ENCODE measurements around the gene PRDM4. TPM values are rescaled to one million over a fixed set of nuclear protein-coding genes. Genes with fewer than 3 reads are reported as not detected.
"Not testable (repeated sequence)": the region's sequence is repeated elsewhere in the genome, so short reads cannot be mapped to it uniquely, and the experiment has no call there.

Gene PRDM4
- total and polyA plus RNA-seq, 5 experiments from 2014 or later: 11.1 to 40.4 (median 19.1) TPM

DNA sequence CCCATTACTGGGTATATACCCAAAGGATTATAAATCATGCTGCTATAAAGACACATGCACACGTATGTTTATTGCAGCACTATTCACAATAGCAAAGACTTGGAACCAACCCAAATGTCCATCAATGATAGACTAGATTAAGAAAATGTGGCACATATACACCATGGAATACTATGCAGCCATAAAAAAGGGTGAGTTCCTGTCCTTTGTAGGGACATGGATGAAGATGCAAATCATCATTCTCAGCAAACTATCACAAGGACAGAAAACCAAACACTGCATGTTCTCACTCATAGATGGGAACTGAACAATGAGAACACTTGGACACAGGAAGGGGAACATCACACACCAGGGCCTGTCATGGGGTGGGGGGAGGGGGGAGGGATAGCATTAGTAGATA lies 33.2 kb downstream of the PRDM4 start:
- H3K27ac Mint-ChIP-seq, DNase-seq, POLR2A ChIA-PET, H3K4me3 Mint-ChIP-seq, ATAC-seq, H3K27me3 Mint-ChIP-seq: not testable (repeated sequence)
- Mint-ChIP-seq H3K9me3 (peaks cover 0 to 22% (median 4%) of the 10 kb centered on the region in 9 donors), H3K4me1 (peaks cover 0 to 14% (median 0%) of the 10 kb centered on the region in 4 donors), H3K36me3 (peaks cover 3 to 21% (median 5%) of the 10 kb centered on the region in 3 donors)

DNA sequence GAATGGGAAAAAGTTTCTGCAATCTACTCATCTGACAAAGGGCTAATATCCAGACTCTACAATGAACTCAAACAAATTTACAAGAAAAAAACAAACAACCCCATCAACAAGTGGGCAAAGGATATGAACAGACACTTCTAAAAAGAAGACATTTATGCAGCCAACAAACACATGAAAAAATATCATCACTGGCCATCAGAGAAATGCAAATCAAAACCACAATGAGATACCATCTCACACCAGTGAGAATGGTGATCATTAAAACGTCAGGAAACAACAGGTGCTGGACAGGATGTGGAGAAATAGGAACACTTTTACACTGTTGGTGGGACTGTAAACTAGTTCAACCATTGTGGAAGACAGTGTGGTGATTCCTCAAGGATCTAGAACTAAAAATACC lies 33.6 kb downstream of the PRDM4 start:
- POLR2A ChIA-PET, H3K4me3 Mint-ChIP-seq, H3K27ac Mint-ChIP-seq, ATAC-seq, DNase-seq, H3K27me3 Mint-ChIP-seq: not testable (repeated sequence)
- peaks cover 0 to 22% (median 4%) of the 10 kb centered on the region in 9 donors for H3K9me3 Mint-ChIP-seq
- H3K36me3 Mint-ChIP-seq: peaks cover 3 to 21% (median 5%) of the 10 kb centered on the region in 3 donors
- H3K4me1 Mint-ChIP-seq: peaks cover 0 to 13% (median 0%) of the 10 kb centered on the region in 4 donors

DNA sequence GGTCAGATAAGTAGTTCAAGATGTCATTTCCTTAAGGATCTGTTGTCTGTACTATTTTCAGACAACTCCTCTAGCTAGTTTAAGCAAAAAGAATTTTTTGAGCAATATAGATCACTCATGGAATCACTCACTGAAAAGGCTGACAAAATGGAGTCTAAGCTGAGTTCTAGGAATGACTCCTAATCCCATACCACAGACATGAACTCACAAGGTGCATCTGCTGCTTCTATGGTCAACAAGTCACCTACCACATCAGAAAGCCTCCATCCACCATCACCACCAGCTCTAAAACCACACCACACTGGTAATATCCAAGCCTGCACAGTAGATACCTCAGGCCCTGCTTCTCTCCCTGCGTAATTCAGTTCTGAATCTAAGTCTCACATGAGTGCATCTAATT lies 42.3 kb downstream of the PRDM4 start:
- no peaks in the 10 kb centered on the region for H3K27me3 Mint-ChIP-seq
- peaks cover 19 to 35% (median 29%) of the 10 kb centered on the region in 3 donors for H3K36me3 Mint-ChIP-seq
- no peak overlapping the region for H3K27ac Mint-ChIP-seq
- no peaks in the 10 kb centered on the region for H3K4me1 Mint-ChIP-seq
- POLR2A ChIA-PET: no interaction called here
- H3K9me3 Mint-ChIP-seq: peaks cover 0 to 8% (median 2%) of the 10 kb centered on the region in 9 donors
- H3K4me3 Mint-ChIP-seq: no peak overlapping the region
- ATAC-seq (no peak), DNase-seq (no peak)

DNA sequence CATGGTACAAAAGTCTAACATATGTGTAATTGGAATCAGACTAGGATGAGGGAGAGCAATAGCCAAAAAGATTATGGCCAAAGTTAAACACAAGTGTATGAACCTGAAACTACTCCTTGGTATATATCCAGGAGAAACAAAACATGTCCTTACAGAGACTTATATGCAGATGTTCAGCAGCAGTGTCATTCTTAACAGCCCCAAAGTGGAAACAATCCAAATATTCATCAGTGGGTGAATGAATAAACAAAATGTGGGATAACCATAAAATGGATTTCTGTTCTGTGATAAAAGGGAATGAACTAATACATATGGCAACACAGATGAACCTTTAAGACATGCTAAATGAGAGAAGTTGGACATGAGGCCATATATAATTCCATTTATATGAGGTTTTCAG lies 45.2 kb downstream of the PRDM4 start:
- no peaks in the 10 kb centered on the region for H3K9me3 Mint-ChIP-seq
- H3K27me3 Mint-ChIP-seq: no peaks in the 10 kb centered on the region
- POLR2A ChIA-PET: no interaction called here
- H3K27ac Mint-ChIP-seq: no peak overlapping the region
- H3K4me3 Mint-ChIP-seq: no peak overlapping the region
- DNase-seq (no peak), ATAC-seq (no peak)
- no peaks in the 10 kb centered on the region for H3K4me1 Mint-ChIP-seq
- H3K36me3 Mint-ChIP-seq: peaks cover 27 to 57% (median 42%) of the 10 kb centered on the region in 3 donors

DNA sequence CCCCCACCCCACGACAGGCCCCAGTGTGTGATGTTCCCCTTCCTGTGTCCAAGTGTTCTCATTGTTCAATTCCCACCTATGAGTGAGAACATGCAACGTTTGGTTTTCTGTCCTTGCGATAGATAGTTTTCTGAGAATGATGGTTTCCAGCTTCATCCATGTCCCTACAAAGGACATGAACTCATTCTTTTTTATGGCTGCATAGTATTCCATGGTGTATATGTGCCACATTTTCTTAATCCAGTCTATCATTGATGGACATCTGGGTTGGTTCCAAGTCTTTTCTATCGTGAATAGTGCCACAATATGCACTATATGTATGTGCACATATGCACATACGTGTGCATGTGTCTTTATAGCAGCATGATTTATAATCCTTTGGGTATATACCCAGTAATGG lies 55.4 kb downstream of the PRDM4 start:
- POLR2A ChIA-PET, H3K4me3 Mint-ChIP-seq, H3K9me3 Mint-ChIP-seq, ATAC-seq, H3K4me1 Mint-ChIP-seq, DNase-seq, H3K27ac Mint-ChIP-seq, H3K27me3 Mint-ChIP-seq: not testable (repeated sequence)
- peaks cover 11 to 96% (median 69%) of the 10 kb centered on the region in 3 donors for H3K36me3 Mint-ChIP-seq

DNA sequence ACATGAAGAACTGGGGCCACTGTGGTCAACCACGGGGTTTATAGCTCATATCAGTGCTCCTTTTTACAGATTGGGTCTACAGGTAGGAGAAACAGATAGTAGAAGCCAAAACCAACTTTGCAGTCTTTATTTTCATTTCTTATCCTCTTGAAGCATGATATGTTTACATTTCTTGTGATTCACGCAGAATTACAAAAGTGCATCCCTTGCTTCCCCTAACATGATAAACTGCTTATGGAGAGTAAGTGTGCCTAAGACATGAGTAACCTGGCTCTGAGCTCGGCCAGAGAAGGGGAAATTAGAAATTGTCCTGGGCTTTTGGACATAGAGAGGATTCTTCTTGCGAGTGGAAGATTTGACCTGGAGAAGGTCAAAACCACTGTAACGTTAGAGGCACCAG lies 56.9 kb downstream of the PRDM4 start:
- H3K9me3 Mint-ChIP-seq: peaks cover 0 to 7% (median 2%) of the 10 kb centered on the region in 9 donors
- POLR2A ChIA-PET: interaction anchor here (1.5 kb wide), 1 partner anchor 19 kb away, joined by 4 read pairs; the partner anchor contains the start of gene PWP1
- no peaks in the 10 kb centered on the region for H3K27me3 Mint-ChIP-seq
- ATAC-seq (no peak), DNase-seq (no peak)
- no peak overlapping the region for H3K4me3 Mint-ChIP-seq
- H3K4me1 Mint-ChIP-seq: peaks cover 2 to 5% (median 4%) of the 10 kb centered on the region in 4 donors
- H3K27ac Mint-ChIP-seq: peak overlapping the region in 2 of 10 donors; percentile 5 to 42
- H3K36me3 Mint-ChIP-seq: peaks cover 23 to 97% (median 81%) of the 10 kb centered on the region in 3 donors

DNA sequence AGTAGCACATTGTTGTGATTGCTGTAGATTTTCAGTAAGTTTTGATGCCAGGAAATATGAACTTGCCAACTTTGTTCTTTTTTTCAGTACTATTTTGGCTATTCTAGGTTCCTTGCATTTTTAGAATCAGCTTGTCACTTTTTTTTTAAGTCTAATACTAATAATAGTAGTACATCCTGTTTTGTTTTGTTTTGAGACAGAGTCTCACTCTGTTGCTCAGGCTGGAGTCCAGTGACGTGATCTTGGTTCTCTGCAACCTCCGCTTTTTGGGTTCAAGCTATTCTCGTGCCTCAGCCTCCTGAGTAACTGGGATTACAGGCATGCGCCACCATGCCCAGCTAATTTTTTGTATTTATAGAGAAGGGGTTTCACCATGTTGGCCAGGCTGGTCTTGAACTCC lies 58.8 kb downstream of the PRDM4 start:
- Mint-ChIP-seq H3K4me3 (no peak overlapping the region), H3K27ac (no peak overlapping the region), H3K4me1 (peaks cover 0 to 3% (median under 1%) of the 10 kb centered on the region in 4 donors), H3K36me3 (peaks cover 23 to 97% (median 84%) of the 10 kb centered on the region in 3 donors), H3K9me3 (peaks cover 0 to 7% (median 2%) of the 10 kb centered on the region in 9 donors), H3K27me3 (no peaks in the 10 kb centered on the region)
- POLR2A ChIA-PET: no interaction called here
- DNase-seq: no peak
- no peak for ATAC-seq

DNA sequence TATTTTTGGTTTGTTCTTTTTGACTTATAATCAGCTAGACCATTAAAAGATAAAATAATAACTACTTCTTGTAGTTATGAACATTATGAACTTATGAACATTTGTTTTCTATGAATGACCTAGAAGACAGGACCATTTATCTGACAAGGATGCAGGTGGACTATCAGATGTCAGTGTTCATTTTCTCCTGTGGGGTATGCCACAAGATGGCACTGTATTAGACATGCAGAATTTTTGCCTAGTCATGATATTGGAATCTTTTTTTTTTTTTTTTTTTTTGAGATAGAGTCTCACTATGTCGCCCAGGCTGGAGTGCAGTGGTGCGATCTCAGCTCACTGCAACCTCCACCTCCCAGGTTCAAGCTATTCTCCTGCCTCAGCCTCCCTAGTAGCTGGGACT lies 65.2 kb downstream of the PRDM4 start:
- not testable (repeated sequence) for H3K27me3 Mint-ChIP-seq, ATAC-seq, H3K27ac Mint-ChIP-seq, H3K4me3 Mint-ChIP-seq, DNase-seq, H3K9me3 Mint-ChIP-seq
- Mint-ChIP-seq H3K36me3 (peaks cover 21 to 97% (median 49%) of the 10 kb centered on the region in 3 donors), H3K4me1 (peaks cover 0 to 13% (median 2%) of the 10 kb centered on the region in 4 donors)
- POLR2A ChIA-PET: interaction anchor here (0.7 to 0.8 kb wide), 2 partner anchors 8 to 11 kb away, joined by 3 to 4 read pairs; no protein-coding TSS in a partner anchor

DNA sequence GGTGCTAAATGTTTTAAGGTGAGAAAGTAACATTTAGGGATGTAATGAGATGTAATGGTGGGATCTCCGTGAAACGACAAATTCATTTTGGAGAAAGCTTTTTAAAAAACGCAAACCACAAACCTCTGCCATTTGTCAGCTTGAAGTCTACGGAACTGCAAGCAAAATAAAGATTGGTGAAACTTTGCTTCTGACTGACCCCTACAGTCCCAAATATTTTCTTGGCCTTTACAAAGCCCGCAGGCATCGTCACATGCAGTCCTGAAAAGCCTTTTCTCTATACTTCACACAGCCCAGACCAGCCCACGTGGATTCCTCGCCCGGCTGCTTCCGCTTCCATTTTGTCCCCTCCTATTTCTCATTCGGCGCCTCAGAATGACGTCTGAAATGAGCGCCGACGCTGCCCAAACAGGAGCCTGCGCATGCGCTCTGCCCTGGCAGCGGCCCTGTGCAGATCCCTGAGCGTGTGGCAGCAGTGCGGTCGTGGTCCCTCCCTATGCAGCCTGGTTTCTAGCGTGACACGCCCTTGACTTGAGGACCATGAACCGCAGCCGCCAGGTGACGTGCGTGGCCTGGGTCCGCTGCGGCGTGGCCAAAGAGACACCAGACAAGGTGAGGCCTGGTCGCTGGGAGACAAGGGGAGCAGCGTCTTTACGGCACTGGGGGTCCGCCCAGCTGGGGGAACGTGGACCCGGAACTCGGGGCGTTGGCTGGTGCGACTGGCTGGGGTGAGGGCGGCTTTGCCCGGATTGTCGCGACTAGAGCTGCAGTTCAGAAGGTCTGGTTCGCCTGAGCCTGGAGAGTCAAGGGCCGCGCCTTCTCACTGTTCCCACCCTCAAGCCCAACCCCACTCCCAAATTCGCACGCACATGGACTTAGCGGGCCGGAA lies 75.3 kb downstream of the PRDM4 start, which contains the start of gene PWP1:
PWP1 (plus strand) TSS at position 440 of the 889 bp plus-strand sequence; CDS start at position 541, 101 bp downstream.
- peak within 1 kb of the TSS; percentile 97 to 100 (median 99) for H3K27ac Mint-ChIP-seq
- peaks cover 18 to 41% (median 30%) of the 10 kb centered on the region in 4 donors for H3K4me1 Mint-ChIP-seq
- POLR2A ChIA-PET: interaction anchor here (0.6 to 2.2 kb wide), 12 partner anchors 10 to 1328 kb away, joined by 3 to 9 read pairs (median 3); partner anchors contain the start of genes POLR3B and RIC8B
- ATAC-seq: peak; percentile 88
- H3K27me3 Mint-ChIP-seq: peaks cover 0 to under 1% (median 0%) of the 10 kb centered on the region in 5 donors
- DNase-seq: peak; percentile 92 to 99 (median 96)
- H3K36me3 Mint-ChIP-seq: peaks cover 2 to 27% (median 4%) of the 10 kb centered on the region in 3 donors
- H3K9me3 Mint-ChIP-seq: no peaks in the 10 kb centered on the region
- H3K4me3 Mint-ChIP-seq: peak within 1 kb of the TSS; percentile 91 to 100 (median 98)

DNA sequence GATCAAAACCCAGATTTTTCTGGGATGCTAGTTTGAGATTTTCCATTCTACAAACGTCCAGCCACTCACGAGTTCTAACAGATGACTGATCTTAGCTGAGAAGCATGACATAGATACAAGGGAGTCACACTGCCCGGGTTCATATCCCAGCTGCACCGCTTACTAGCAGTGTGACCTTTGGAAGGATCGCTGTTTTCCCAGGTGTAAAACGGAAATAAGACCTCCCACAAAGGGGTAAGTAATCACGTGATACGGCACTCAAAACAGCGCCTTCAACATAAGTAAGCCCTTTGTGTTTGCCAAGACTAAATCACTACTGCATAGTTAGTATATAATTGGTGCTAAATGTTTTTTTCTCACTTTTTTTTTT lies 76.0 kb downstream of the PRDM4 start:
- H3K9me3 Mint-ChIP-seq: no peaks in the 10 kb centered on the region
- peaks cover 0 to 22% (median 4%) of the 10 kb centered on the region in 3 donors for H3K36me3 Mint-ChIP-seq
- peak; percentile 2 to 3 for ATAC-seq
- peaks cover 18 to 39% (median 30%) of the 10 kb centered on the region in 4 donors for H3K4me1 Mint-ChIP-seq
- DNase-seq: peak in 2 of 10 donors; percentile 9 to 38
- peak overlapping the region; percentile 97 to 100 (median 99) for H3K27ac Mint-ChIP-seq
- POLR2A ChIA-PET: interaction anchor here (0.6 to 2.2 kb wide), 10 partner anchors 9 to 1327 kb away, joined by 3 to 9 read pairs (median 3); partner anchors contain the start of genes POLR3B and RIC8B
- H3K27me3 Mint-ChIP-seq: peaks cover 0 to 2% (median 0%) of the 10 kb centered on the region in 5 donors
- H3K4me3 Mint-ChIP-seq: peak overlapping the region; percentile 91 to 100 (median 98)

DNA sequence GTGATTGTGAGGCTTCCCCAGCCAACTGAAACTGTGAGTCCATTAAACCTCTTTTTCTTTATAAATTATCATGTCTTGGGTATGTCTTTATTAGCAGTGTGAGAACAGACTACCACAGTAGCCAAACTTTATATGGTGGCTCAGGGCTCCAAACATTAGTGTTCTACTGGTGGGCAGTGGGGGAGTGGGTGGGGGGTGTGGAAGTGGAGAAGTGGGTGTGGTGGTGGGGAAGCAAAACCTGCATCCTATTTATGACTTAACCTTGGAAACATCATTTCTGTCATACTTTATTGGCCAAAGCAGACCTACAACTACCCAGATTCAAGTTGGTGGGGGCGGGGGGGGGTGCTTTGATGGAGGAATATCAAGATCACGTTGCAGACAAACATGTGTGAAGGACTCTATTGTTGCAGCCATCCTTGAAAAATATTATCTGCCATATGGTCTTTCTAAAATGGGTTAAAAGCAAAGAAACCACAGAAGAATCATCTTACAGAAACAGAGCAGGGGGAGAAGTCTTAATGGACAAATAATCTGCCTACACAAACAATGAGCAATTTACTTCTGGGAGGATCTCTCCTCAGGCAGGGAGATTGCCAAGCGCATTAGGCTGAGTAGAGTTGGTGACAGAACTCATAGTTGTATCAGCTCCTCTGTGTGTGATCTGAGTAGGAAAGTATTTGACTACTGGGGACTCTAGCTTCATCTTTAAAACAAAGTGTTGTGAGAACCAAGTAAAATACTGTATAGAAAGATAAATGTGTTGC lies 76.7 kb downstream of the PRDM4 start:
- no peak for ATAC-seq
- H3K36me3 Mint-ChIP-seq: peaks cover 0 to 14% (median 0%) of the 10 kb centered on the region in 3 donors
- peaks cover 0 to 4% (median 0%) of the 10 kb centered on the region in 5 donors for H3K27me3 Mint-ChIP-seq
- peaks cover 17 to 39% (median 30%) of the 10 kb centered on the region in 4 donors for H3K4me1 Mint-ChIP-seq
- POLR2A ChIA-PET: interaction anchor here (1.3 to 2.2 kb wide), 2 partner anchors 8 to 20 kb away, joined by 4 to 9 read pairs; no protein-coding TSS in a partner anchor
- H3K4me3 Mint-ChIP-seq: peak overlapping the region; percentile 91 to 100 (median 98)
- no peak for DNase-seq
- peak overlapping the region; percentile 97 to 100 (median 99) for H3K27ac Mint-ChIP-seq
- no peaks in the 10 kb centered on the region for H3K9me3 Mint-ChIP-seq
